K562 (cell line): ENCODE data around the gene SNX17. TPM values are rescaled to one million over a fixed set of nuclear protein-coding genes. Genes with fewer than 3 reads are reported as not detected.

ENCODE experiments used
- DPF2 ChIP-seq: fragments of 450-650 bp; IDR thresholded peaks from 2 replicates; pipeline ENCODE4 v1.6.1; 2016
- FIP1L1 ChIP-seq: fragments of 200-400 bp; formaldehyde crosslinking; IDR thresholded peaks from 2 replicates; pipeline ENCODE4 v1.6.1; 2018; ENCODE audit warnings: mild to moderate bottlenecking, low read depth, low read length; ENCODE audit not compliant: poor library complexity, severe bottlenecking
- GABPB1 ChIP-seq: sonication (generic); formaldehyde crosslinking; IDR thresholded peaks from 2 replicates; pipeline ENCODE4 v1.8.0; 2022; ENCODE audit warnings: mild to moderate bottlenecking, missing genetic modification reagents
- PHB2 ChIP-seq: fragments of 450-650 bp; IDR thresholded peaks from 2 replicates; pipeline ENCODE4 v1.6.1; 2017; ENCODE audit warnings: low read depth
- PML ChIP-seq: IDR thresholded peaks from 2 replicates; pipeline ENCODE4 v1.6.1; 2012; ENCODE audit warnings: low read length, inconsistent platforms
- polyA plus RNA-seq, 8 experiments: library from polyadenylated mRNA; depleted of rRNA in 4 of 8; stranded (reverse) in 5 of 8; unstranded in 3 of 8; fragments of >200 nt; fragmentation: Nextera tagmentation in 2 of 8; fragmentation: Illumina TruSeq in 1 of 8; extraction: Ambion mirVana in 2 of 8; extraction: Trizol in 1 of 8; gene quantifications; 2 replicates each; pipeline versions ENCODE4 v1.2.1 to v1.2.3, GENCODE V29; 2011 to 2014; ENCODE audit warnings: inconsistent platforms in 1 of 8, missing spikeins in 1 of 8
- total RNA-seq, 7 experiments: library from RNA; depleted of rRNA in 6 of 7; stranded (reverse); fragments of >200 nt in 6 of 7; fragmentation: Illumina TruSeq in 2 of 7; extraction: Trizol in 2 of 7; gene quantifications; 2 replicates each; pipeline versions ENCODE4 v1.2.1 to v1.2.3, GENCODE V29; 2011 to 2021; ENCODE audit warnings: low replicate concordance in 1 of 7
- TF ChIP-seq, protein P1 (sequence below): fragments of 450-650 bp; IDR thresholded peaks from 2 replicates; pipeline ENCODE4 v1.6.1; 2016; ENCODE audit warnings: mild to moderate bottlenecking, moderate library complexity
- TF ChIP-seq, protein P2 (sequence below): fragments of 250-450 bp; sonication (Bioruptor Pico); IDR thresholded peaks from 2 replicates; pipeline ENCODE4 v1.4.0; 2020; ENCODE audit warnings: mild to moderate bottlenecking, moderate library complexity

The SNX17 gene
- total and polyA plus RNA-seq, 9 of the 15 experiments (the other 6 are each of a cell fraction or from before 2014, with no cell fraction given), result 3.0 to 75.7 (median 54.6) TPM

DNA sequence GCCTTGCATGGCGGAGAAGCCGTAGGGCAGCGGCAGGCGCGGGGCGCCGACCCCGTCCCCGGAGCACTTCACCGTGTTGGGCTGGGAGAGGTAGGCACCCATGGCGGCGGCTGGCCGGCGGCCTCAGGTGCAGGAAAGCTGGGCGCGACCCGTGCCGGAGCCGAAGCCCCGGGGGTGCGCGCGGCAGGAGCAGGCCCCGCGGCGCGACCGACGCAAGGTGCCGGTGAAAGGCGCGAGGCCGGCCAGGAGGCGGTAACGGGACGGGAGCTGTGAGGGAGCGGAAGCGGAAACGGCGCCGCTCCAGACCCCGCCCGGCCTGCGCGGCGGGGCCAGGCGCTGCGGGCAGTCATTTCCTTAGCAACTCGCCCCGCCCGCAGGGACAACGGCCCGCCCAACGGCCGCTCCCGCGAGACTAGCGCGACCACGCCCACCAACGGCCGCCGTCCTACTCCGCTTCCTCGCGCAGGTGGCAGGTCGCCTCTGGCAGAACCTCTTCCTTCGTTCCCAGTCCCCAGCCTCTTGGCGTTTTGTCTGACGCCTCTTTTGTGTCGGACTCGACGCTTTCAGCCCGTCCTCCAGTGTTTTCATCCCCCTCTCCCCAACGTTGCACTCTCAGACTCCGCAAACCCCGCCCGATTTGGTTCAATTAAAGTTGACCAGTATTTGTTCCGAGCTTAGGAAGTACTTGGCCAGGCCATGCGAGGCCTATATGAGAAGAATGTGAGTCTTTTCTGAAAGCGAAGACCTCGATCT, 39.1 kb downstream of the SNX17 start, which contains the start of gene PPM1G (continued):
- TF ChIP-seq, protein P1, sequence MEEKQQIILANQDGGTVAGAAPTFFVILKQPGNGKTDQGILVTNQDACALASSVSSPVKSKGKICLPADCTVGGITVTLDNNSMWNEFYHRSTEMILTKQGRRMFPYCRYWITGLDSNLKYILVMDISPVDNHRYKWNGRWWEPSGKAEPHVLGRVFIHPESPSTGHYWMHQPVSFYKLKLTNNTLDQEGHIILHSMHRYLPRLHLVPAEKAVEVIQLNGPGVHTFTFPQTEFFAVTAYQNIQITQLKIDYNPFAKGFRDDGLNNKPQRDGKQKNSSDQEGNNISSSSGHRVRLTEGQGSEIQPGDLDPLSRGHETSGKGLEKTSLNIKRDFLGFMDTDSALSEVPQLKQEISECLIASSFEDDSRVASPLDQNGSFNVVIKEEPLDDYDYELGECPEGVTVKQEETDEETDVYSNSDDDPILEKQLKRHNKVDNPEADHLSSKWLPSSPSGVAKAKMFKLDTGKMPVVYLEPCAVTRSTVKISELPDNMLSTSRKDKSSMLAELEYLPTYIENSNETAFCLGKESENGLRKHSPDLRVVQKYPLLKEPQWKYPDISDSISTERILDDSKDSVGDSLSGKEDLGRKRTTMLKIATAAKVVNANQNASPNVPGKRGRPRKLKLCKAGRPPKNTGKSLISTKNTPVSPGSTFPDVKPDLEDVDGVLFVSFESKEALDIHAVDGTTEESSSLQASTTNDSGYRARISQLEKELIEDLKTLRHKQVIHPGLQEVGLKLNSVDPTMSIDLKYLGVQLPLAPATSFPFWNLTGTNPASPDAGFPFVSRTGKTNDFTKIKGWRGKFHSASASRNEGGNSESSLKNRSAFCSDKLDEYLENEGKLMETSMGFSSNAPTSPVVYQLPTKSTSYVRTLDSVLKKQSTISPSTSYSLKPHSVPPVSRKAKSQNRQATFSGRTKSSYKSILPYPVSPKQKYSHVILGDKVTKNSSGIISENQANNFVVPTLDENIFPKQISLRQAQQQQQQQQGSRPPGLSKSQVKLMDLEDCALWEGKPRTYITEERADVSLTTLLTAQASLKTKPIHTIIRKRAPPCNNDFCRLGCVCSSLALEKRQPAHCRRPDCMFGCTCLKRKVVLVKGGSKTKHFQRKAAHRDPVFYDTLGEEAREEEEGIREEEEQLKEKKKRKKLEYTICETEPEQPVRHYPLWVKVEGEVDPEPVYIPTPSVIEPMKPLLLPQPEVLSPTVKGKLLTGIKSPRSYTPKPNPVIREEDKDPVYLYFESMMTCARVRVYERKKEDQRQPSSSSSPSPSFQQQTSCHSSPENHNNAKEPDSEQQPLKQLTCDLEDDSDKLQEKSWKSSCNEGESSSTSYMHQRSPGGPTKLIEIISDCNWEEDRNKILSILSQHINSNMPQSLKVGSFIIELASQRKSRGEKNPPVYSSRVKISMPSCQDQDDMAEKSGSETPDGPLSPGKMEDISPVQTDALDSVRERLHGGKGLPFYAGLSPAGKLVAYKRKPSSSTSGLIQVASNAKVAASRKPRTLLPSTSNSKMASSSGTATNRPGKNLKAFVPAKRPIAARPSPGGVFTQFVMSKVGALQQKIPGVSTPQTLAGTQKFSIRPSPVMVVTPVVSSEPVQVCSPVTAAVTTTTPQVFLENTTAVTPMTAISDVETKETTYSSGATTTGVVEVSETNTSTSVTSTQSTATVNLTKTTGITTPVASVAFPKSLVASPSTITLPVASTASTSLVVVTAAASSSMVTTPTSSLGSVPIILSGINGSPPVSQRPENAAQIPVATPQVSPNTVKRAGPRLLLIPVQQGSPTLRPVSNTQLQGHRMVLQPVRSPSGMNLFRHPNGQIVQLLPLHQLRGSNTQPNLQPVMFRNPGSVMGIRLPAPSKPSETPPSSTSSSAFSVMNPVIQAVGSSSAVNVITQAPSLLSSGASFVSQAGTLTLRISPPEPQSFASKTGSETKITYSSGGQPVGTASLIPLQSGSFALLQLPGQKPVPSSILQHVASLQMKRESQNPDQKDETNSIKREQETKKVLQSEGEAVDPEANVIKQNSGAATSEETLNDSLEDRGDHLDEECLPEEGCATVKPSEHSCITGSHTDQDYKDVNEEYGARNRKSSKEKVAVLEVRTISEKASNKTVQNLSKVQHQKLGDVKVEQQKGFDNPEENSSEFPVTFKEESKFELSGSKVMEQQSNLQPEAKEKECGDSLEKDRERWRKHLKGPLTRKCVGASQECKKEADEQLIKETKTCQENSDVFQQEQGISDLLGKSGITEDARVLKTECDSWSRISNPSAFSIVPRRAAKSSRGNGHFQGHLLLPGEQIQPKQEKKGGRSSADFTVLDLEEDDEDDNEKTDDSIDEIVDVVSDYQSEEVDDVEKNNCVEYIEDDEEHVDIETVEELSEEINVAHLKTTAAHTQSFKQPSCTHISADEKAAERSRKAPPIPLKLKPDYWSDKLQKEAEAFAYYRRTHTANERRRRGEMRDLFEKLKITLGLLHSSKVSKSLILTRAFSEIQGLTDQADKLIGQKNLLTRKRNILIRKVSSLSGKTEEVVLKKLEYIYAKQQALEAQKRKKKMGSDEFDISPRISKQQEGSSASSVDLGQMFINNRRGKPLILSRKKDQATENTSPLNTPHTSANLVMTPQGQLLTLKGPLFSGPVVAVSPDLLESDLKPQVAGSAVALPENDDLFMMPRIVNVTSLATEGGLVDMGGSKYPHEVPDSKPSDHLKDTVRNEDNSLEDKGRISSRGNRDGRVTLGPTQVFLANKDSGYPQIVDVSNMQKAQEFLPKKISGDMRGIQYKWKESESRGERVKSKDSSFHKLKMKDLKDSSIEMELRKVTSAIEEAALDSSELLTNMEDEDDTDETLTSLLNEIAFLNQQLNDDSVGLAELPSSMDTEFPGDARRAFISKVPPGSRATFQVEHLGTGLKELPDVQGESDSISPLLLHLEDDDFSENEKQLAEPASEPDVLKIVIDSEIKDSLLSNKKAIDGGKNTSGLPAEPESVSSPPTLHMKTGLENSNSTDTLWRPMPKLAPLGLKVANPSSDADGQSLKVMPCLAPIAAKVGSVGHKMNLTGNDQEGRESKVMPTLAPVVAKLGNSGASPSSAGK, result peak; percentile 99
- TF ChIP-seq PHB2, result no peak
- TF ChIP-seq DPF2, result no peak; the same call in 1 of the 2 replicates
- peak; percentile 93 for TF ChIP-seq GABPB1 (CRISPR knock-in tag)
- TF ChIP-seq, protein P2, sequence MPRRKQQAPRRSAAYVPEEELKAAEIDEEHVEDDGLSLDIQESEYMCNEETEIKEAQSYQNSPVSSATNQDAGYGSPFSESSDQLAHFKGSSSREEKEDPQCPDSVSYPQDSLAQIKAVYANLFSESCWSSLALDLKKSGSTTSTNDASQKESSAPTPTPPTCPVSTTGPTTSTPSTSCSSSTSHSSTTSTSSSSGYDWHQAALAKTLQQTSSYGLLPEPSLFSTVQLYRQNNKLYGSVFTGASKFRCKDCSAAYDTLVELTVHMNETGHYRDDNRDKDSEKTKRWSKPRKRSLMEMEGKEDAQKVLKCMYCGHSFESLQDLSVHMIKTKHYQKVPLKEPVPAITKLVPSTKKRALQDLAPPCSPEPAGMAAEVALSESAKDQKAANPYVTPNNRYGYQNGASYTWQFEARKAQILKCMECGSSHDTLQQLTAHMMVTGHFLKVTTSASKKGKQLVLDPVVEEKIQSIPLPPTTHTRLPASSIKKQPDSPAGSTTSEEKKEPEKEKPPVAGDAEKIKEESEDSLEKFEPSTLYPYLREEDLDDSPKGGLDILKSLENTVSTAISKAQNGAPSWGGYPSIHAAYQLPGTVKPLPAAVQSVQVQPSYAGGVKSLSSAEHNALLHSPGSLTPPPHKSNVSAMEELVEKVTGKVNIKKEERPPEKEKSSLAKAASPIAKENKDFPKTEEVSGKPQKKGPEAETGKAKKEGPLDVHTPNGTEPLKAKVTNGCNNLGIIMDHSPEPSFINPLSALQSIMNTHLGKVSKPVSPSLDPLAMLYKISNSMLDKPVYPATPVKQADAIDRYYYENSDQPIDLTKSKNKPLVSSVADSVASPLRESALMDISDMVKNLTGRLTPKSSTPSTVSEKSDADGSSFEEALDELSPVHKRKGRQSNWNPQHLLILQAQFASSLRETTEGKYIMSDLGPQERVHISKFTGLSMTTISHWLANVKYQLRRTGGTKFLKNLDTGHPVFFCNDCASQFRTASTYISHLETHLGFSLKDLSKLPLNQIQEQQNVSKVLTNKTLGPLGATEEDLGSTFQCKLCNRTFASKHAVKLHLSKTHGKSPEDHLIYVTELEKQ (CRISPR knock-in tag), result no peak
- peak; percentile 87 for TF ChIP-seq PML
- TF ChIP-seq FIP1L1, result peak; percentile 58
